Lower leg skin (tissue), 4 donors: ENCODE data around the gene HES6. TPM values are rescaled to one million over a fixed set of nuclear protein-coding genes. Genes with fewer than 3 reads are reported as not detected.

Experiments used
- DNase-seq, 2 donors: peaks; one replicate each; pipeline ENCODE4 v3.0.0-alpha.2; 2019; ENCODE audit warnings: low spot score in 2 of 2
- H3K4me3 ChIP-seq: fragments of 200-600 bp; sonication (generic); 2 replicates; pipeline ENCODE4 v1.5.1; 2017; ENCODE audit warnings: mild to moderate bottlenecking, low read depth; ENCODE audit not compliant: poor library complexity, severe bottlenecking
- CTCF ChIP-seq, 3 donors: fragments of 450-650 bp; IDR thresholded peaks; one replicate each; pipeline ENCODE4 v1.5.1; 2016; ENCODE audit warnings: antibody characterized with exemption in 3 of 3, mild to moderate bottlenecking in 3 of 3, moderate library complexity in 2 of 3
- POLR2A ChIP-seq, 2 donors: fragments of 450-650 bp; IDR thresholded peaks; one replicate each; pipeline ENCODE4 v1.6.1; 2016 to 2017; ENCODE audit warnings: antibody characterized with exemption in 2 of 2, mild to moderate bottlenecking in 1 of 2, moderate library complexity in 1 of 2
- WGBS, 2 donors: methylation state at CpG; one replicate each; pipeline ENCODE4 v1.1.5; 2018; 5-methylcytosine and 5-hydroxymethylcytosine counted together
- intact Hi-C: fragments of 100-400 bp; cut with DNase I; formaldehyde crosslinking; loops from one replicate; pipeline ENCODE4 v1.15.0; 2023; ENCODE audit warnings: low total_unique reads
- total RNA-seq, 4 donors: library from RNA; depleted of rRNA; stranded (reverse); fragments of >200 nt; gene quantifications; one replicate each; pipeline ENCODE4 v1.1.0, GENCODE V29; 2016

The HES6 gene
- total RNA-seq, 4 donors from 2014 or later, result 1.3 to 5.8 (median 3.1) TPM

GRCh38 chr2:238282861-238283738, 43.3 kb upstream of the HES6 start:
- WGBS, 2 donors, result 87% methylated on average over 17 of the region's 17 CpGs
- TF ChIP-seq CTCF (IDR thresholded peaks at IDR 0.05) (no peak), POLR2A (IDR thresholded peaks at IDR 0.05) (no peak)
- H3K4me3 ChIP-seq, result no peak overlapping the region
- intact Hi-C loops, result no loop called here
- no peak for DNase-seq

- no peak for DNase-seq
- TF ChIP-seq POLR2A (IDR thresholded peaks at IDR 0.05) (no peak), CTCF (IDR thresholded peaks at IDR 0.05) (no peak)
- no peak overlapping the region for H3K4me3 ChIP-seq
- WGBS, 2 donors, result 88 to 89% methylated on average over 13 of the region's 13 CpGs
- intact Hi-C loops, result no loop called here
Observed at GRCh38 chr2:238281826-238282480, 42.1 kb upstream of the HES6 start.

- H3K4me3 ChIP-seq, result no peak overlapping the region
- intact Hi-C loops, result no loop called here
- no peak for DNase-seq
- no peak for TF ChIP-seq CTCF (IDR thresholded peaks at IDR 0.05)
- no peak for TF ChIP-seq POLR2A (IDR thresholded peaks at IDR 0.05)
- 80 to 83% methylated on average over 12 of the region's 12 CpGs for WGBS, 2 donors
Observed at GRCh38 chr2:238280083-238280825, 40.4 kb upstream of the HES6 start.

GRCh38 chr2:238279324-238279682, 39.5 kb upstream of the HES6 start:
- intact Hi-C loops, result no loop called here
- H3K4me3 ChIP-seq, result no peak overlapping the region
- TF ChIP-seq POLR2A (IDR thresholded peaks at IDR 0.05) (no peak), CTCF (IDR thresholded peaks at IDR 0.05) (no peak)
- 81 to 89% methylated on average over 6 of the region's 6 CpGs for WGBS, 2 donors
- DNase-seq, result no peak

- DNase-seq, result no peak
- intact Hi-C loops, result no loop called here
- 63 to 73% methylated on average over 8 to 9 of the region's 9 CpGs for WGBS, 2 donors
- TF ChIP-seq CTCF (IDR thresholded peaks at IDR 0.05) (no peak), POLR2A (IDR thresholded peaks at IDR 0.05) (no peak)
- no peak overlapping the region for H3K4me3 ChIP-seq
Observed at GRCh38 chr2:238278626-238279323, 38.9 kb upstream of the HES6 start.
